ENCODE measurements around the gene KDR.

Gene KDR

DNA sequence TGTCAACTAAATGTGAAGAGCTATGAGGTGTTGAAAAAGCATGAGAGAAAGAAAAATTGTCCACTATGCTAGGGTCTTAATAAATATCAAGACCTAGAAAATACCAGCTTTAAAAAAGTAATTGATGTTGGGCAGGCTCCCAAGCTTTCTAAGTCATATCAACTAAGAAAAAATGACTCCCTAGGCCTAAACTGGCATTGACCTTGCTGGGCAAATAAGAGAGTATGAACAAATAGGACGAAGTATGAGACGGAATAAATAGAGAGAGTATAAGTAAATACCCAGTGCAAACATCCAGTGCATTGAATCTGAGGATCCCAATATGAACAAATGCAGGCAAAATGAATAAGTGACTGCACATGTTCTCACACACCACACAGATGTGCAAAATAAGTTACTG is 3.2 kb downstream of the KDR start:
- no peak for DNase-seq

DNA sequence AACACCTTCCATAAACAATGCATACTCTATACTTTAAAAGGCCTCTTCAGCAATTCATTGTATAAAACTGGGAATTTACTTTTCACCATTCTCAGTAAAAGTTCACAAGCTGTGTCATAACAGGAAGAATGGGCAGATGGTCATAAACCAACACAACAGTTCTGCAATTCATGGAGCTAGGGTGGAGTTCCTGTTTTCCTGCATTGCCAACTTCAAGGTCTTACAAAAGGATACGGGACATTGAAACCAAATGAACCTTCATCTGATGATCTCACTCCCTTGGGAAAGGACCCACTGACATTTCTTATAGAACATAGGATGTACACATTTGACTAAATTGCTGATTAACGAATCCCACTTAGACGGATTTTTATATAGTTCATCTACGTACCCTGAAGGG is 4.1 kb downstream of the KDR start:
- DNase-seq, result no peak

DNA sequence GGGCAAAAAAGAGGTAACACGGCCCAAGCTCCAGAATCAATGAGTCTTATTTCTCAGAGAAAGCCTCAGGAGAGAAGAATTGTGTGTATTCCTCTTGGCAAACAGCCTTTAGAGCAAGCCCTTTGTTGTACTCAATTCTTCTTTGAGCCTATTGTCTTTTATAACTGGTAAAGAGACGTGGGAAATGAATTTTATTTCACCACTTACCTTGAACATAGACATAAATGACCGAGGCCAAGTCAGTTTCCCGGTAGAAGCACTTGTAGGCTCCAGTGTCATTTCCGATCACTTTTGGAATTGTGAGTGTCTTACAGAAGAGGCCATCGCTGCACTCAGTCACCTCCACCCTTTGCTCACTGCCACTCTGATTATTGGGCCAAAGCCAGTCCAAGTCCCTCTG is 7.0 kb downstream of the KDR start:
- no peak for DNase-seq

DNA sequence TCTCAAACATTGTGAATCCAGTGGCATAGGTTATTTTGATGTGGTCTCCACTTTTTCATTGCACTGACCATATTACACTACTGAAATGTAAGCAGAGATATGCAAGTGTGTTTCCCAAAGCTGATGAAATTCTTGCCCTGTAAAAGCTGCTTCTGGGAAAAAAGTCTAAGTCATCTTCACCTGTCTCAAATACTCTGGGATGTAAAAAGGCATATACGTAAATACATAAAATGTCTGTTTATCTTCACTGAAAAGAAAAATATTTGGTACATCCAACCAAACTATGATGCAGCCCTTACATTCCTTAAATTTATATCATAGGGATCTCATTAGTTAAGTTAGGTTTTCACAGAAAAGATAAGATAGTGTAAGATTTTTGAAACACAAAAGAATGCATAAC is 7.9 kb downstream of the KDR start:
- DNase-seq, result no peak

- DNase-seq, result no peak
These were observed 8.9 kb downstream of the KDR start for GRCh38 chr4:55116450-55116849.

DNA sequence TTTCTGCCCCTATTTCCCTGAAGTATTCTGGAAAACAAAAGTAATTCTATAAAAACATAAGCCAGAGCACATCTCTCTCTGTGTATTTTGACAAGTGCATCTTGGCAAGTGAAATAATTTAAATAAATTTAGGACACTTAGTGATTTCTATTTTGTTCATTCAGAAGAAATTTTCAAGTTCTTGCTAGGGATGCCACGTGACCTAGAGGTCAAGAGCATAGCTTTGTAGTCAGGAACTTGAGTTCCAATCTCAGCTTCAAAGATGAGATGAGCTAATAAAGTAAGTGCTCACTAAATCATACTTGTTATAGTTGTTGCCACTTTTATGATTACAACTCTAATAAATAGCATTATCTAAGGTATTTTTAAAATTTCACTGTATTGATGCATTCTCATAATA is 13.8 kb downstream of the KDR start:
- no peak for DNase-seq

- no peak for DNase-seq
These were observed 15.3 kb downstream of the KDR start for GRCh38 chr4:55110131-55110530.

DNA sequence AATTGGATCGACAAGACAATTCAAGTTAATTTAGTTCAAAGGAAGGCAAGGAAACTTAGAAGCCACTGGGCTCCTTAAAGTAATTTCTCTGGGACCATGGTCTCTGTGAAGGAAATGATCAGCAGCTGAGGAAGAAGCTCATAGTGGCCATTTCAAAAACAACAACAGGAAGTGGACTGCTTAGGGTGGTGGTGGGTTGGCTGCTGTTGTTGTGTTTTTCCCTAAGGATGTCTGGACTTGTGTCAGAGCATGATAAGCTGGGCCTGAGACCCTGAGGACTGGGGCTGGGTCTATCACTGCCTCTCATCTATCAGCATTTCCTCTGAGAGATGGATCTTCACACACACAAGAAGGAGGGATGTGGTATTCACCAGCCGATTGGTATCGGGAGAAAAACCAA is 18.3 kb downstream of the KDR start:
- no peak for DNase-seq

- DNase-seq, result no peak
These were observed 22.2 kb downstream of the KDR start for GRCh38 chr4:55103224-55103623.

DNA sequence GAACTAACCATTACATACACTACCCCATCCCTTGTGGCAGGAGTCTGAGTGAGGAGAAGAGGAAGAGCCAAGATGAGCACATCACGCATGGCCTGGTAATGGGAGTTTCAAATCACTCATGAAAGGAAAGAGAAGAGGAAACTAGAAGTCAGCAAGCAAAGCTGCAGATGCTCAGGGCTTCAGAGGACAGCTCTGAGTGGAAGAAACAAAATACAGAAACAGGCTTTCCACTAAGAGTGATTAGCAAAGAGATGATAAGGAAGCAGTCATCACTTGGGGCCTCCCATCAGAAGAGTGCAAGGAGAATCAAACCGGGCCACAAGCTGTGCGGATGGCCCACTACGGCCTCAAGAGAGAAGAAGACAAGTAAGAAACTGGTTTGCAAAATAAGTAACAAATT is 25.6 kb downstream of the KDR start:
- no peak for DNase-seq

DNA sequence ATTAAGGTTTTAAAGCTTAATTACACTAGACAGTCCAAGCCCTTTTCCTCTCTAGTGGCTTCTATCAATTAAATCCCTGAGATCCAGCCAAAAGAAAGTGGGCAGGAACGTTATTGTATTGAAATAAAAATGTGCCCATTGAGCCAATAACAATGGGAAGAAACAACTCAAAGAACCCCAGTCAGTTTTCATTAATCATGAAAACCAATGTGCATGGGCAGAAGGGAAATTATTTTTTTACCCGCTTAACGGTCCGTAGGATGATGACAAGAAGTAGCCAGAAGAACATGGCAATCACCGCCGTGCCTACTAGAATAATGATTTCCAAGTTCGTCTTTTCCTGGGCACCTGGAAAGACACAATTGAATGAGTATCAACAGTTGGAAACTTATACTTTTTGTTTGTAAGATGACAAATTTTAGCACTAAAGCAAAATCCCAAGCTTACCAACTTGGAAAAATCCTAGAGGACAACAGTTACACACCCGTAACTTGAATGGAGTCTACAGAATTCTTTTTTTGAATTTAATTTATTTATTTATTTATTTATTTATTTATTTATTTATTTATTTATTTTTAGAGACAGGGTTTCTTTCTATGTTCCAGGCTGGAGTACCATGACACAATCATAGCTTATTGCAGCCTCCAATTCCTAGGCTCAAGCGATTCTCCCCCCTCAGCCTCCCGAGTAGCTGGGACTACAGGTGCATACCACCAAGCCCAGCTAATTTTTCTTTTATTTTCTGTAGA is 26.8 kb downstream of the KDR start:
- DNase-seq, result no peak

- no peak for DNase-seq
These were observed 28.8 kb downstream of the KDR start for GRCh38 chr4:55096619-55097018.

- no peak for DNase-seq
These were observed 29.4 kb downstream of the KDR start for GRCh38 chr4:55096045-55096444.

- DNase-seq, result no peak
These were observed 32.9 kb downstream of the KDR start for GRCh38 chr4:55092504-55092903.

GRCh38 chr4:55089916-55090315 is 35.5 kb downstream of the KDR start:
- DNase-seq, result no peak

- DNase-seq, result no peak
These were observed 37.5 kb downstream of the KDR start for GRCh38 chr4:55087913-55088260.

DNA sequence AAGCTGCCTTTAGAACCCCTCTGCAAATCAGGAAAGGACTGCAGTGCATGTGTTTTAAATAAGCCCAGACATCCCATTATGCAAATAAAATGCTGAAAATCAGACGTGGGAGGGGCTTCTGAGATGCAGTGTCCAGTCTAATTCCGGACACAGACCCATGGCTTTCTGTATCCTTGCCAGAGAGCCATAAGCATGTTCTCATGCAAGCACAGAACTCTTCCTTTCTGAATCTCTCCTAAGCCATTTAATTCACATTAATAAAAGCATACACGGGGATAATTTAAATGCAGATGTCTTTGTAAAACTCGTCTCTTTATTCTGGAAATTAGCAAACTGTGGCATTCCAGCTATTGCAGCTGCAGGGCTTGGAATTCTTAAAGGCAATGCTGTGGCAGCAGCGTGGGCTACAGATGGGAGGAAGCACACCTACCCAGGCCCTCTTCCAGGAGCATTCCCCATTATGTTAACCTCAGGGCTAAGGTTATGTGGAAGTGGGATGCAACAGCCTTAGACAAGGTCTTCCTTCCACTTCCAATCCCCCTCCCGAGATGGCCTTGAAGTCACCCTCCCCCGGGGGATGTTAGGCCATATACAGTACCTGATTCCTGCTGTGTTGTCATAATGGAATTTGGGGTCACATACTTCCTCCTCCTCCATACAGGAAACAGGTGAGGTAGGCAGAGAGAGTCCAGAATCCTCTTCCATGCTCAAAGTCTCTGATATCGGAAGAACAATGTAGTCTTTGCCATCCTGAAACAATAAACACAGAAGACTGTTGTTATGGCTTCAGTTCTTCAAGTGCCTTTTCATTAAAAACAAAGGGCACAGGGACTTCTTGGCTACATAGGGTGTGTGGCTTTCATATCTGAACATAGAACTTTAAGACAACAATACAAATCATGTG is 38.1 kb downstream of the KDR start:
- no peak for DNase-seq

- no peak for DNase-seq
These were observed 38.8 kb downstream of the KDR start for GRCh38 chr4:55086578-55086977.

GRCh38 chr4:55083735-55084134 is 41.7 kb downstream of the KDR start:
- no peak for DNase-seq

DNA sequence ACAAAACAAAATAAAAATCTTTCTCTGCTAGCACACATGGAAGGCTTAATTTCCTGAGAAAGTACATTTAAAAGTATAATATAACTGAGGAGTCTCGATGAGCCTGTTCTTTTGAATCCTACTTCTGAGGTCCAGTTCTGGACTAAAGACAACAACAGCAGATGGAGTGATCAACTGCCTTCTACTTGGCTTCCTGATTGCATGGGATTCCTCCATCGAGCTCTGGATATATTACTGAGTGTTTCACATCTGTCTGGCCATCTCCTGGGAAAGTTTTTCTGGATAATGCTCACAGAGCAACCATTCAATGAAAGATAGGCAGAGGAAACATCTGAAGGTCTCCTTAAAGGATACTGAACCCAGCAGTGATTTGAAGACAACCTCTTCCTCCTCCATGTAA is 42.6 kb downstream of the KDR start:
- no peak for DNase-seq

DNA sequence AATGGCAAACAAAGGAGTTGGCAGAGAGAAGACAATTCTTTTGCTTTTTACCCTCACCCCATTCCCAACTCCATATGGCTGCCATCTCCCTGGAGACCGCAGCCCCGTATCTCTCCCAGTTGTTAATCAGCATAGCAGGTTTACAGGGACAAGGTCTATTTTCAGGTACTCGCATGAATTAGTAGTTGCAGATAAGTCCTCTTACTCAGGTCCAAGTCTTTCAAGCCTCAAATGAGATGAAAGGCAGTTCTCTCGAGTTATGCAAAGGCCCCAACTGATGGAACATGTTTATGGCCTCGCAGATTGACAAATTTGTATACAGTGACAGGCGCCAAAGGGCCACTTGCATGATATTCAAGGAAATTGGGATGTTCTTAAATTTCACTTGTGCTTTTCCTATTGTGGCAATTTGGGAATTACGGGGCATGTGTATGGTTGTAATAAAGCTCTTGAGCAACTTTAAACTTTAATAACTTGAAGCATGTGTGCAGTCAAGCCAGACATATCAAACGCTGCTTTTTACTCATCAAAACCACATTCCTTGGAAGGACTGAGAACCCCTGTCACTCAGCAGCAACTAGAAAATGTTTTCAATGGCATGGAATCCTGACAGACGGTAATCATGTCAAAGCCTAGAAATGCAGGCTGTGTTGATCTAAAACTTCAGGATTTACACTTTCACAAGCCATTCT is 45.1 kb downstream of the KDR start:
- DNase-seq, result no peak

DNA sequence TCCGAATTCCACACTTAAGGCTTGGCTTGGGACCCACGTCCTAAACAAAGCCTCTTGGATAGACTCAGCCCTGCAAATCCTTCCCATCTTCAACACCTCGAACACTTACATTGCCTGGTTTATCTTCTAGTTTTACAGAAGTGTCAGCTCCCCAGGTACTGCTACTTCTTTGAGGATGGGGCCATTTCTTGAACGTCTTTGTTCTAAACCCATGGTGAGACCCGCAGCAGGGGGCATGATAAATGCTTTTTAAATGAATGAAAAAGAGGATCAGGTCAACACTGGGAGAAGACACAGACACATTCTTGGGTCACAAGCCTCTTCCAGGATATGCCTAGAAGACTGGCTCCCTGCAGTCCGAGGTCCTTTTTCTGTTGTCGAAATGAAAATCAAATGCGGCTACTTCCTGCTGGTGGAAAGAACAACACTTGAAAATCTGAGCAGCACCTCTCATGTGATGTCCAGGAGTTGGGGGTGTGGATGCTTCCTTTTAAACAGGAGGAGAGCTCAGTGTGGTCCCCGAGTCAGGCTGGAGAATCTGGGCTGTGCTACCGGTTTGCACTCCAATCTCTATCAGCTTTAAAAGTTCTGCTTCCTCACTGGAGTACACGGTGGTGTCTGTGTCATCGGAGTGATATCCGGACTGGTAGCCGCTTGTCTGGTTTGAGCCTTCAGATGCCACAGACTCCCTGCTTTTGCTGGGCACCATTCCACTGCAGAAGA is 45.8 kb downstream of the KDR start:
- DNase-seq, result no peak

GRCh38 chr4:55078987-55079386 is 46.4 kb downstream of the KDR start:
- DNase-seq, result no peak

Measured in amniotic stem cell (primary cell).